Stimulated activated CD8-positive, alpha-beta memory T cell treated with anti-CD3 and anti-CD28 coated beads, Interleukin-12 subunit alpha, Interleukin-12 subunit beta, amount 100 ng/mL, for 4 hours (primary cell): Measurements from ENCODE around the gene USH1G.

Experiments used
- DNase-seq: peaks from one replicate; pipeline ENCODE4 v3.0.0-alpha.2; 2020; ENCODE audit warnings: low read depth

Gene USH1G

GRCh38 chr17:74954115-74954514 lies 31.1 kb upstream of the USH1G start:
- no peak for DNase-seq

- no peak for DNase-seq
Measured at GRCh38 chr17:74953134-74953687, 30.2 kb upstream of the USH1G start.

GRCh38 chr17:74952431-74953133 lies 29.5 kb upstream of the USH1G start:
- no peak for DNase-seq

- DNase-seq = no peak
Measured at GRCh38 chr17:74951680-74952421, 28.8 kb upstream of the USH1G start.

- DNase-seq = no peak
Measured at GRCh38 chr17:74951065-74951464, 28.0 kb upstream of the USH1G start.

GRCh38 chr17:74950207-74950606 lies 27.2 kb upstream of the USH1G start:
- DNase-seq = no peak

GRCh38 chr17:74949455-74950115 lies 26.5 kb upstream of the USH1G start:
- DNase-seq = no peak

GRCh38 chr17:74947041-74947754 lies 24.1 kb upstream of the USH1G start:
- no peak for DNase-seq

GRCh38 chr17:74946641-74947040 lies 23.6 kb upstream of the USH1G start:
- no peak for DNase-seq

- no peak for DNase-seq
Measured at GRCh38 chr17:74945543-74945942, 22.5 kb upstream of the USH1G start.

GRCh38 chr17:74943808-74944522 lies 20.9 kb upstream of the USH1G start:
- no peak for DNase-seq

GRCh38 chr17:74941128-74941725 lies 18.2 kb upstream of the USH1G start:
- DNase-seq = no peak

GRCh38 chr17:74939534-74939933 lies 16.5 kb upstream of the USH1G start:
- no peak for DNase-seq

GRCh38 chr17:74938194-74938950 lies 15.3 kb upstream of the USH1G start:
- no peak for DNase-seq

GRCh38 chr17:74937064-74938051 lies 14.3 kb upstream of the USH1G start:
- DNase-seq = no peak

GRCh38 chr17:74936470-74936799 lies 13.4 kb upstream of the USH1G start:
- DNase-seq = no peak

GRCh38 chr17:74935585-74936469 lies 12.8 kb upstream of the USH1G start, which contains the start of gene OTOP3:
Gene OTOP3, plus strand, starts transcription at chr17:74935898. Its CDS starts 24 bp downstream, at chr17:74935922.
- no peak for DNase-seq

- no peak for DNase-seq
Measured at GRCh38 chr17:74935048-74935447, 12.0 kb upstream of the USH1G start.
